HG02678 (cell line): ENCODE data around the gene TXNRD3.

Experiments
- ATAC-seq: cut with Tn5 transposase; IDR thresholded peaks from one replicate; pipeline ENCODE4 v1.9.1; 2021; ENCODE audit warnings: mild to moderate bottlenecking, moderate library complexity; ENCODE audit not compliant: unreplicated experiment

Gene TXNRD3

GRCh38 chr3:126672741-126673140 lies 17.8 kb upstream of the TXNRD3 start:
- ATAC-seq: no peak

- ATAC-seq: no peak
These were observed 17.4 kb upstream of the TXNRD3 start for GRCh38 chr3:126672340-126672739.

- ATAC-seq: no peak
These were observed 16.6 kb upstream of the TXNRD3 start for GRCh38 chr3:126671521-126671920.

- ATAC-seq: no peak
These were observed 13.8 kb upstream of the TXNRD3 start for GRCh38 chr3:126668450-126669401.

GRCh38 chr3:126667631-126668449 lies 12.9 kb upstream of the TXNRD3 start:
- no peak for ATAC-seq

GRCh38 chr3:126666658-126667528 lies 12.0 kb upstream of the TXNRD3 start:
- no peak for ATAC-seq

- no peak for ATAC-seq
These were observed 11.2 kb upstream of the TXNRD3 start for GRCh38 chr3:126665959-126666657.

- no peak for ATAC-seq
These were observed 10.5 kb upstream of the TXNRD3 start for GRCh38 chr3:126665221-126665936.

- no peak for ATAC-seq
These were observed 9.8 kb upstream of the TXNRD3 start for GRCh38 chr3:126664591-126665214.

GRCh38 chr3:126663750-126664149 lies 8.8 kb upstream of the TXNRD3 start:
- ATAC-seq: no peak

- no peak for ATAC-seq
These were observed 8.3 kb upstream of the TXNRD3 start for GRCh38 chr3:126663257-126663656.

- ATAC-seq: no peak
These were observed 6.8 kb upstream of the TXNRD3 start for GRCh38 chr3:126661532-126662364.

- ATAC-seq: no peak
These were observed 5.3 kb upstream of the TXNRD3 start for GRCh38 chr3:126659915-126660886.

GRCh38 chr3:126658584-126658983 lies 3.7 kb upstream of the TXNRD3 start:
- no peak for ATAC-seq

- no peak for ATAC-seq
These were observed 3.0 kb upstream of the TXNRD3 start for GRCh38 chr3:126657901-126658300.

GRCh38 chr3:126656371-126657134 lies 1.6 kb upstream of the TXNRD3 start:
- no peak for ATAC-seq
